ENCODE data around the gene C19orf33. TPM values are rescaled to one million over a fixed set of nuclear protein-coding genes. Genes with fewer than 3 reads are reported as not detected.

The C19orf33 gene
- total RNA-seq, 1 donor from 2014 or later, result not detected

DNA sequence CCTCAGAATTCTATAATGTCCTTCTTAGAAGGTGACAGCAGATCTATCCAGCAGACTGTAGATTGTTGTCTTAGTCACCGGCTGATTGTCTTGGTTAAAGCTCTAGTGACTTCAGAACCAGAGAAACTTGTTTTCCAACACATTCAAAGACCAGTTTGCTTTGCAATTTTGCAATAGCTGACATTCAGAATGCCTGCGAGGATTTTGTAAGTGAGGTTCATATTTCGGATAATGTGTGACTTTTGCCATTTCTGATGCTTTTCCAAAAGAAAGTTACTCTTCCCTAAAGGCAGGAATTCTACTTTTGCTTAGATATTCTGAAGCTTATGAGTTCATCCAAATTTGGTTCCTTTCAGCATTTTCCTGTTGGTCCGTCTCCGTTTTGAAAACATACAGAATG is 26.5 kb upstream of the C19orf33 start:
- TF ChIP-seq, protein P1, sequence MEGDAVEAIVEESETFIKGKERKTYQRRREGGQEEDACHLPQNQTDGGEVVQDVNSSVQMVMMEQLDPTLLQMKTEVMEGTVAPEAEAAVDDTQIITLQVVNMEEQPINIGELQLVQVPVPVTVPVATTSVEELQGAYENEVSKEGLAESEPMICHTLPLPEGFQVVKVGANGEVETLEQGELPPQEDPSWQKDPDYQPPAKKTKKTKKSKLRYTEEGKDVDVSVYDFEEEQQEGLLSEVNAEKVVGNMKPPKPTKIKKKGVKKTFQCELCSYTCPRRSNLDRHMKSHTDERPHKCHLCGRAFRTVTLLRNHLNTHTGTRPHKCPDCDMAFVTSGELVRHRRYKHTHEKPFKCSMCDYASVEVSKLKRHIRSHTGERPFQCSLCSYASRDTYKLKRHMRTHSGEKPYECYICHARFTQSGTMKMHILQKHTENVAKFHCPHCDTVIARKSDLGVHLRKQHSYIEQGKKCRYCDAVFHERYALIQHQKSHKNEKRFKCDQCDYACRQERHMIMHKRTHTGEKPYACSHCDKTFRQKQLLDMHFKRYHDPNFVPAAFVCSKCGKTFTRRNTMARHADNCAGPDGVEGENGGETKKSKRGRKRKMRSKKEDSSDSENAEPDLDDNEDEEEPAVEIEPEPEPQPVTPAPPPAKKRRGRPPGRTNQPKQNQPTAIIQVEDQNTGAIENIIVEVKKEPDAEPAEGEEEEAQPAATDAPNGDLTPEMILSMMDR (conservative IDR thresholded peaks at IDR 0.05), result no peak
- Mint-ChIP-seq H3K27me3 (ENCODE audit: low read depth) (no peaks in the 10 kb centered on the region), H3K4me1 (peaks cover 21% of the 10 kb centered on the region), H3K36me3 (ENCODE audit: low read depth) (no peaks in the 10 kb centered on the region), H3K9me3 (no peaks in the 10 kb centered on the region), H3K27ac (ENCODE audit: unreplicated experiment) (no peak overlapping the region), H3K4me3 (no peak overlapping the region)
- no peak for DNase-seq (ENCODE audit: low read depth, low spot score)

DNA sequence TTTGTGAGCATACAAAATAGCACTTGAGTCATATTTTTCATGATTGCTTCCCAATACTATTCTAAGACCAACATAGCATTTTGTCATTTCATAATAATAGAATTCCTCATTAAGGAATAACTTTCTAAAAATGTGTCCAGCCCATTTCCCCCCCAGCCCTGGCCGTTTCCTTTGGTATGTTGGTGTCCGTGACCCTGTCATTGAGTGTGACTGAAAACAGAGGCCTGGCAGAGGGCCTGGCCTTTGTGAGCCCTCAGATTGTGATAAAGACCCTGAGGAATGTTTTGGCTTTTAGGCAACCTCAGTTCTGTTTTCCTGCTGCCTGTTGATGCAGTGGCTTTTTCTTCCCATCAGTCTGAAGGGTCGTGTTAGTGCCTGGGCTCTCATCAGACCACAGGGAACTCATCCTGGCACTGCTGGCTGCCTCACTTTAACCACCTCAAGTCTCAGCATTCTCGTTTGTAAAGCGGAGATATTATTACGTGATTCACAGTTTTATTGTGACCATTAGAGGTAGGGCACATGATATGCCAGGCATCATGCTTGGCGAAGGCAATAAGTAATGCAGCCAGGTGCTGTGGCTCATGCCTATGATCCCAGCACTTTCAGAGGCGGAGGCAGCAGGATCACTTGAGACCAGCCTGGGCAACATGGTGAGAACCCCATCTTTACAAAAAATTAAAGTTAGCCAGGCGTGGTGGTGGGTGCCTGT is 25.9 kb upstream of the C19orf33 start:
- no peaks in the 10 kb centered on the region for H3K36me3 Mint-ChIP-seq (ENCODE audit: low read depth)
- TF ChIP-seq, protein P1 (conservative IDR thresholded peaks at IDR 0.05), result no peak
- H3K27ac Mint-ChIP-seq (ENCODE audit: unreplicated experiment), result peak overlapping the region; percentile 86

DNA sequence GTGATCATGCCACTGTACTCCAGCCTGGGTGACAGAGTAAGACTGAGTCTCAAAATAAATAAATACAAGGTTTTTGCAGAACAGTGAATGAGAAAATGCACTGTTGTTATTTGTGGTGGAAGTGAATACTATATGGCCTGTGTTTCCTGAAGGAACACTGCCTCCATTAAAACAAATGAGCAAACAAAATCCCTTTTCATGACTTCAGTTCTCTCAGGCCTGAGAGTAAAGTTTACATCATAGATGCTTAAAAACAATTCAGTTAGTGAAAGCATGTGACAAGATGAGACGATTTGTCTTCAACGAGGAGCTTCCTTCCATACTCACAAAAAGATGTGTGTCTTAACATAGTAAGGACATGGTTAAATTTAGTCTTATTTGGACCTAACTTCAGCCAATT is 25.3 kb upstream of the C19orf33 start:
- Mint-ChIP-seq H3K27ac (ENCODE audit: unreplicated experiment) (no peak overlapping the region), H3K4me1 (peaks cover 21% of the 10 kb centered on the region), H3K4me3 (no peak overlapping the region), H3K27me3 (ENCODE audit: low read depth) (no peaks in the 10 kb centered on the region), H3K36me3 (ENCODE audit: low read depth) (no peaks in the 10 kb centered on the region), H3K9me3 (no peaks in the 10 kb centered on the region)
- no peak for DNase-seq (ENCODE audit: low read depth, low spot score)
- TF ChIP-seq, protein P1 (conservative IDR thresholded peaks at IDR 0.05), result no peak

More for the DNA sequence above, 25.9 kb upstream of the C19orf33 start:
- Mint-ChIP-seq H3K27me3 (ENCODE audit: low read depth) (no peaks in the 10 kb centered on the region), H3K4me3 (no peak overlapping the region), H3K4me1 (peaks cover 21% of the 10 kb centered on the region), H3K9me3 (no peaks in the 10 kb centered on the region)
- no peak for DNase-seq (ENCODE audit: low read depth, low spot score)

DNA sequence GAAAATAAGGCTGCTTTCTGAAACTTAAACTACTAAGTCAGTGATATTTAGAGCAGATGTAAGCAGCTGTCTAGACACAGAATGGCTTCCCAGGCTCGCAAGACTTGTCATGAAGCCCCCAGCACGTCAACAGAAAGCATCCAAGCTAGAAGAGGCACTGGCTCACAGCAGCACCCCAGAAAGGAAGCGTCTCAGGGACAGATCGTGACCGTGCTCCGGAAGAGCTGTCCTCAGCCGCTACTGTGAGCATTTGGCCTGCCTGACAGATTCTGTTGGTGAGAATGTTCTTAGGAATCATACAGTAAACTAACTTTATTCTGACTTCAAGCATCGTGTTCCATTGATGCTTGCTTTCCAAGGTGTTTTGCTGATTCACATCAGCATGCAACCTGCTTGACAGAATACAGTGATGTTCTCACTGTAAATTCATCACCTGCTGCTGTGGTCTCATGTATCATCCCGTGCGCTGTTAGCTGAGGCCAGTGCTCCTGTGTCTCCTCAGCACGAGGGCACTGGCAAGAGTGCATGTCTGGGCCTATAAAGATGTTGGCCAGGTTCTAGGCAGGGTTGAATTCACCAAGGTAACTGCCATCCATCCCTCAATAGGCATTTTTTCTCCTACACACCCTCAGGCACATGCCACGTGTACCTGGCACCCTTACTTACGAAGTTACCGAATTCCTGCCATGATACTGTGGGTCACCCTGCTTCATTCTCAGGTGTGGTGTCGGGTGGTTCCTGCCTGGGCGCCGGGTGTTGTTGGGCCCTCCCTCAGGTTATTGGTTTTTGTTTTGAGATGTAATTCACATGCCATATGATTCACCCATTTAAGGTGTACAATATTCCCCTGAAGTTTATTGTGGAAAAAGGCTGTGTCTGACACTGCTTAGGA is 23.8 kb upstream of the C19orf33 start:
- Mint-ChIP-seq H3K4me3 (no peak overlapping the region), H3K27ac (ENCODE audit: unreplicated experiment) (no peak overlapping the region), H3K4me1 (peaks cover 21% of the 10 kb centered on the region), H3K27me3 (ENCODE audit: low read depth) (no peaks in the 10 kb centered on the region), H3K36me3 (ENCODE audit: low read depth) (no peaks in the 10 kb centered on the region), H3K9me3 (no peaks in the 10 kb centered on the region)
- TF ChIP-seq, protein P1 (conservative IDR thresholded peaks at IDR 0.05), result no peak
- no peak for DNase-seq (ENCODE audit: low read depth, low spot score)

DNA sequence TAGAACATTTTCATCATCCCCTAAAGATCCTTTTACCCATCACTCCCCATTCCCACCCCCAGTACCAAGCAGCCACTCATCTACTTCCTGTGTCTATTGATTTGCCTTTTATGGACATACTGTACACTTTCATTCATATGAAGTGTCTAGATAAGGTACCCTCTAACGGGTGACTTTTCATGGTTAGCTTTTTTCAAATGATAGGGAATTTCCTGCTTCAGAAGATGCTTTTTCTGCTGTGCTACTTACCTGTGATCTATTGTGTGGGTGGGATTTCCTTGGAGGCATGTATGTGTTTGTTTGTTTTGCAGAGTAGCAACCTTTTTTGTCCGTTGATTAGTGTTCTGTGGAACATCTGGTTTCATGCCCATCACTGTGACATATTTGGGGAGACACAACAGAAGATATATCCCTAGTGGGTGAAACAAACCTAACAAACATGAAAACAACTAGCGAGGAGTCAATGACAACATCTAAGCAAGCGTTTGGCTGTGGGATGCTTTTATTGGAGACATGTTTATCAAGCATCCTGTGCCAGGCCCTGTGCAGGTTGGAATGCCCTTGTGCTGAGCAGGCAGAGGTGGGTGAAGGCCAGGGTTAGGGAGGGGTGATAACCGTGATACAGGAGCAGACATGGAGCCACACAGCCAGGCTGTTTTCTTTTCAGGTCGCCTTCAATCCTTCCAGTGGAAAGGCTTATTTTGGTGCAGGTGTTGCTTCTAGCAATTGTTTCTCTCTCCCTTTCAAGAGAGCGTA is 22.1 kb upstream of the C19orf33 start:
- Mint-ChIP-seq H3K4me3 (no peak overlapping the region), H3K4me1 (peaks cover 21% of the 10 kb centered on the region), H3K9me3 (no peaks in the 10 kb centered on the region), H3K27me3 (ENCODE audit: low read depth) (no peaks in the 10 kb centered on the region), H3K27ac (ENCODE audit: unreplicated experiment) (no peak overlapping the region), H3K36me3 (ENCODE audit: low read depth) (no peaks in the 10 kb centered on the region)
- no peak for DNase-seq (ENCODE audit: low read depth, low spot score)
- TF ChIP-seq, protein P1 (conservative IDR thresholded peaks at IDR 0.05), result no peak

Data from neural crest cell (in vitro differentiated cells).